Activated effector memory CD4-positive, alpha-beta T cell treated with Interleukin-2 at 50 U/mL for 16 hours (primary cell): ENCODE data around the gene URM1.

ENCODE experiments used
- DNase-seq: peaks from one replicate; pipeline ENCODE4 v3.0.0-alpha.2; 2020

Gene URM1

DNA sequence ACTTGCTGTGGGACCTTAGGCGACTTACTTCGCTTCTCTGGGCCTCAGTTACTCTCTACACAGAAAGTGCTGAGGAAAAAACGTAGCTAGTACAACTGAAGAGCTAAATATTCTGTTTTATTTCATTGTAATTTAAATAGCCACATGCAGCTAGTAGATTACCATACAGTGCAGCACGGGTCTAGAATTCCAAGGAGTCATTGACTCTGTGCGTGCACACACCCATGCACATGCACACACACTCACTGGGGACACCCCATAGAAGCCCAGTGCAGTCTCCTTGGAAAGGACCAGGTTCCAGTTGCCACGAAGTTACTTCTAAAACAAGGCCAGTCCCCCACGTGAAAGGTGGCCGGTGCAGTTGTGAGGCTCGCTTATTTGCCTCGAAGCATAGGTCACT lies 17.0 kb downstream of the URM1 start:
- no peak for DNase-seq

DNA sequence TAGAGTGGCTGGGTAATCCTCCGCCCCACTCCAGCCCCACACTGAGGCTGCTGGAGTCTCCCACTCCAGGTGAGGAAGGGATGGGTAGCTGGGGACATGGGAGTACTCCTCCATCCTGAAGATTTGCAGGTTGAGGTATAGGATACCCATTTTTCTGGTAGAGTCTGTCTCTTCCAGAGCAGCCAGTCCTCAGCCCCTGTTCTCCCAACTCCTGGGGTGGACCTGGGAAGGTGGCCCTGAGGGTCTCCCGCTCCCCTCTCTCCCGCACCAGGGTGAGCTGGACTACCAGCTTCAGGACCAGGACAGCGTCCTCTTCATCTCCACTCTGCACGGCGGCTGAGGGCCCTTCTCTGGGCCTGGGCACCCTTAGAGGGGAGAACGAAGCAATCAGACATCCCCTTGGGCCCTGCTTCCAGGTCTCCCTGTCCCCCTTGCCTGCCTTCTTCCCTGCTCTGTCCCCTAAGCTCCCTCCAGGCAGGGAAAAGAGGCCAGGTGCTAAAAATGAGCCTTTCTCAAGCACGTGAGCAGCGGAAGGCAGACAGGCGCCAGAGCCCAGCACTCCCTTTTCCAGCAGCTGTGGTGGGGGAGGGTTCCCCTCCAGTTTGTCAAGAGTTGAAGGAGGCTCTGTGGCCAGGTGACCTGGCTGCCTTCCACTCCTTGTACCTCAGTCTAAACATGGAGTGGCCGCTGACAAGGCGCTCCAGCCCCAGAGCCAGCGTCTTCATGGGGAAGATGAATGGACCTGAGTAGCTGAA lies 18.4 kb downstream of the URM1 start:
- DNase-seq = no peak

GRCh38 chr9:128390150-128390812 lies 19.1 kb downstream of the URM1 start:
- no peak for DNase-seq

DNA sequence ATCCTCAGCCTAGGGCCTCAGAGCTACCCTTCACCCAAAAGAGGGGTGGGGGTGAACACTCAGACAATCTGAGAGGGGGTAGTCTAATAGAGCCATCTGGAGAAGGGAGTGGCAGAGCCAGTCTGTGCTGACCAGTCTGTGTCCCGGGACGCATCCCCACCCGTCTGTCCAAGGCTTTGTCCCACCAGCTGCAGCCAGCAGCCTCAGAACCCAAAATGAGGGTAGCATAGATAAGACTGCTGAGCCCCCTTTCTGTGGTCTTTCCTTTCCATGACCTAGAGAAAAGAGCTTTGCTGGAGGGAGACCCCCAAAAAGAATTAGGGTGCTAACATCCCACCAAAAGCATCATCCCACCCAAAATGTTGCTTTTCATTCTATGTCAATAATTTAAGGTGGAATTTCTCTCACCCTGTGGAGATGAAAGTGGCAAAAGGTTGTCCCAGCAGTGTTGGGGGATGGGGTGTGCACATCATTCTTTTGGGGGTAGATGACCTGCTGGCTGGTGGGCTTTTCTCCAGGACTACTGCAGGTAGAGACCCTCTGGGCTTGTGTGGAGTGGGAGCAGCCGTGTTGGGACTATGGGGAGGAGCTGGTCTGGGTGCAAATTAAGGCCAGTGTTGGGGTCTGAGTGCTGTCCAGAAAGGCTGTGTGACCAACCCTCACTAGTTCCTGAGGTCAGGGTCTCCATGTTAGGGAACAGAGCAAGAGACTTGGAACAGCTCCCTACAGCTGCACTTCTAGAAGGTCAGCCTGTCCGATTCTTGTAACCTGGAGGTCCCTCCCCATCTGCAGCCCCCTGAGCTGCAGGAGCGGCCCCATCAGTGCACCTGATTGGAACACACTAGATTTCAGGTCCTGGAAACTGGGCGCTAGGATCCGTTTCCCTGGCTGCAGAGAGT lies 19.9 kb downstream of the URM1 start:
- DNase-seq = no peak

DNA sequence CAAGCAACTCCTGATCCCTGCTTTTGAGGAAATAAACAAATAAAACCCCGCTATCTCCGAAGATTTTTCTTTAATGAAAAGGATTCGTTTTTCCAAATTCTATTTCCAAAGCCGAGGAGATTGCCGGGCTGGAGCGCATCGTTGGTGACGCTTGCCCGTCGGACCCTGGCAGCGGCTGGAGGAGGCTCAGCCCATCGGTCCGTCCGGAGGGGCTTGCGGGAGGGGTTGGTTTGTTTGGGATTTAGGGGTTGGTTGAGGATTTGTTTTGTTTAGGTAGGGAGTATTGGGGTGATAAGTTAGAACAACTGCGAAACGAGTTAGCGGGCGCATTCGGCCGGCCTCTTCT lies 20.8 kb downstream of the URM1 start:
- no peak for DNase-seq

GRCh38 chr9:128392302-128393144 lies 21.3 kb downstream of the URM1 start:
- DNase-seq = no peak

DNA sequence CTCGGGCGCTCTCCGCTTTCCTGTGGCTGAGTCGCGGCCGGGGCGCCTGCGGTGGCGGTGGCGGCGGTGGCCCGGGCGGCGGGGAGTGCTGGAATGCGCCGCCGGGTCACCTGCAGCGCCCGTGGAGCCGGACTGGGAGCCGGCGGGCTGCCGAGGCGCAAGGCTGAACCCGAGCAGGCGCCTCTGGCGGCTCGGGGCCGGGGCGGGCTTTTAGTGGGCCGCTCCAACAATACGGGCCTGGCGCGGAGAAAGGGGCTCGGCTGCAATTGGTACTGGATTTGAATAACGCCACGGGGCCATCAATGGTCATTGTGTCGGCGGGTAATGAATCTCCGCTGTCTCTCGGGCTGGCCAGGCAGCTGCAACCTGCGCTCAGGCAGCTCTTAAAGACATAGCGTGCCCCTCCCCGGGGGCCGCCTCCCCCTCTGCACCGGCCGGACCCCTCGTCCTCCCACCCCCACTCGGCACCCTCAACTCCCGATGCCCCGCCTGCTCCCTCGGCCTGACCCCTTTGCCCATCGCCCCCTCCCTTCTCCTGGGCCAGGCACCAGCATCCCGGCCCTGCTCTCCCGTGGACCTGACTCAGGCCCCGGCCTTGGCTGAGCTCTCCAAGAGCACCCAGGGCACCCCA lies 22.1 kb downstream of the URM1 start:
- DNase-seq = no peak

DNA sequence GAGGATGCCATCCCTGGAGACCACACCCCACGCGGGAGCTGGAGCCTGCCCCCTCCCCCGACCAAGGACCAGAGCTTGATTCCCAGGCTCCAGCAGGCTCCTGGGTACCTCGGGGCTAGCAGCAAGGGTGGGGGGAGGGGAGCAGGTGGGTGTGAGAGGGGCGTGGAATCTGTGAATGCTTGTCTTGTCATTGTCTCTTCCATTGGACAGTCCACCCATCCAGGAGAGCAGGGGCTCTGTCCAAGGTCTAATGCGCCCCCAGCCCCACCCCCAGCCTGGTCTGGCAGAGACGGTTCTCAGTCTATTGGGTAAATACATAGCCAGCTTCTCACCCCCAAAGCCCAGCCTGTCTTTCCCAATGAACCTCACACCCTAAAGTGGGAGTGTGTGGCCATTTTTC lies 22.8 kb downstream of the URM1 start:
- DNase-seq = no peak

DNA sequence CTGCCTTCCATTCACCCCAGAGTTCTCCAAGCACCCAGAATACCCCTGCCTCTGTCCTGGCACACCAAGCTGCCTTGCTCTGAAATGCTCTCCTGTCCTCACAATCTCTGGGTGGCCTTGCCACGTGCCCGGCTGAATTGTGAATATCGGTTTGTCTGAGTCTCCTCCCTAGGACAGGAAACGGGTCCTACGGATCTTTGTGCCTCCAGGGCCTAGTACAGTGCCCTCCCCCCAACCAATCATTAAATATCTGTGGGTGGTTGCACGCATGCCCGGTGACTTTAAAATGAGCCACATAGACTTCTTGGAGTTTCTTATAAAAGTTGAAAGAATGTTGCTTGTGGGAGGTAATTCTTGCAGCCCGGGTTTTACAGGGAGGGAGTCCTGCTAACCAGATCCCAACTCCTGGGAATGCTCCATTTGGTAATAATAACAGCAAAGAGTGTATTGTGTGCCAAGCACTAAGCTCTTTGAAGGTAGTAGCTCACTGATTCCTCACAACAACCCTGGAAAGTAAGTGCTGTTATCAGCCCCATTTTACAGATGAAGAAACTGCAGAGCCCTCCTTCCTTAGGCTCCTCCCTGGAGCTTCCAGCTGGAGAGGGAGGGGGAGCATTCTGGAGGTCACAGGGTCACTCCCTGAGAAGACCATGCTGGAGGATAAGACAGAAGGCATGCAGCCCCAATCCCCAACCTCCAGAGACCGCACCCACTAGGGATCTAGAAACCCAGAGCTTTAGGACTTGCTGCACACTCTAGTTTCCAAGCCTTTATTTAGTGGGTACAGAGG lies 23.4 kb downstream of the URM1 start:
- no peak for DNase-seq

DNA sequence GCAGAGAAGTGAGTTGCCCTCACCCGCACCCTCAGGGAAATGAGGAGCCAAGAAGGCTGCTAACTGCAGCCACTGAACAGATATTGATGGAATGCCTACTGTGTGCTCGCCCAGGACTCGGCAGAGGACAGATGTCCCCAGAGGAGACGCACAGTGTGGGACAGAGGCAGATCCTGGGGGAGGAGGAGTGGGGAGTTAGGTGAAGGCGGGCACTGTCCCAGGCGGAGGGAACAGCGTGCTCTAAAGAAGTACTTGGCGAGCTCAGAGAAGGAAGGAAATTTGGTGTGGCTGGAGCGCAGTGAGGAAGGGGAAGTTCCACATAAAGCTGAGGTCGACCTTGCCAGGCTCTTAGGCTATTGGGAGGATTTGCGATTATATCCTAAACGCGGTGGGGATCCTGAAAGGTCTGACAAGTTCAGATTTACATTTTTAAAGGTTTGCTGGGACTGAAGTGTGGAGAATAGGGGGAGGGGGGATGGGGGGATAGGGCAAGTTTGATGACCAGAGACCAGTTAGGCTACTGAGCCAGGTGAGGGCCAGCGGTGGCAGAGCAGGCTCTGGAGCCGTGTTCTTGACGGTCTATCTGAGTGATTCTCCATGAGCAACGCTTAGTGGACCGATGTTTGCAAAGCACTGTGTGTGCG lies 25.9 kb downstream of the URM1 start:
- DNase-seq = no peak

- no peak for DNase-seq
Measured at GRCh38 chr9:128397831-128398230, 26.7 kb downstream of the URM1 start.

DNA sequence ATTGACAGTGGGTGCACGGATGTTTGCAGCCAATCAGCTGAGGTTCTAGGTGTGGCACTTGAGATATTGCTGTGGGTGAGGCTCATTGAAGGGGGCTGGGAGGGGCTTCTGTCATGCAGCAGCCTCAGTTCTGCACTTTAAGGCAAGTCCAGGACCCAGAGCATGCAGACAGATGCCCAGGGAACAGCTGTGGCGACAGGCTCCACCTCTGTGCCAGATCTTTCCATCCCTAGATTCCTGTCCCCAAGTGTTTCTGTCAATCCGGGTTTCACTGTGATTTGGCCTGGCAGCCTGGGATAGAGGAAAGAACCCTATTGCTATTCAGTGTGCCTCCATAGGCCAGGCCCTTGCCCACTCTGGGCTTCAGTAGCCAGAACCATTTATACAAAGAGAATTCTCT lies 28.7 kb downstream of the URM1 start:
- no peak for DNase-seq

GRCh38 chr9:128404560-128404959 lies 33.4 kb downstream of the URM1 start:
- DNase-seq = no peak

DNA sequence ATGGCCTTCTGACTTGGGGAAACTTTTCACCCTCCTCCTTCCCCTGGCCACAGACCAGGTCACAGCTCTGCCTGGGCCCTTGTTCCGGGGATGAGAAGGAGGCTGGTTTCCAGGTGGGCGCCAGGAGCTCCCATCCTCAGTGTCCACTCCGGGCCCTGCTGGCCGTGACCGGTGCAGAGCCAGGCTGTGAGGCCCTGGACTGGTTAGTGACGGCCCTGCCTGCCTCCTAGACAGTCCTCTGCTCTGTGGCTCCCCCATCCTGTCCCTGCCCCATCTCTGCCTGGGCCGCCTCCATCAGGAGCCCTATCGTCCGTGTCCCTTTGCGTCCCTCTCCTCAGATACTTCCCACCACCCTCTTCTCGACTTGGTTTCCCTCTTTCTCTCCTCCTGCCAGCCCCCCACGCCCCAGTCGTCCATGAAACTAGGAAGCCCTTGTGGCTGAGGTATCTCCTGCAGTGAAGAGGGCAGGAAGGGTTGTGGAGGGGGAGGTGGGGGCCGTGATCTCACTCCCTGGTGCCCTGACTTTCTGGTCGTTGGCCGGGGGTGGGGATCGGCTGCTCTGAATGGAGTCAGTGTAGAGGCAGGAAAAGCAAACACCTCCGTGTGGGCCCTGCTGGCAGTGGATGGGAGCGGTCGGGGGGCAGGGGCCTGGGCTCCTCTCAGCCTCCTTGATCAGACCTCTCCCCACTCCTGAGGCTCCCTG lies 34.1 kb downstream of the URM1 start:
- DNase-seq = no peak

DNA sequence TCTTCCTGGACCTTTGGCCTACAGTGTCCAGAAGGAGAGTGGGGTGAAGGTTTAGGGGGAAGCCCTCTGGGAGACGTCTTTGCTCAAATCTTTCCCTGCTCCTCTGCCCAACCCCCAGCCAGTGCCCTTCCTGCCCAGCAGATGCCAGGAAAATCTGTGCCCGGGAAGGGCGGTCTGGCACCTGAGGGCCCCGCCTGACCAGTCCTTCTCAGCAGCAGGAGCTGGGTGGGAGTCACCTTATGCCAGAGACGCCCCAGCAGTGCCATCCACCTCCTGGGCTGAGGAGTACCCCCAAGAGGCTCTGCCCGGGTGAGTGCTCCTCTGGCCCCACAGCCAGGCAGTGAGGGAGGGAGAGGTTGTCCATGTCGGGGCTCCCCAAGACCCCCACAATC lies 34.6 kb downstream of the URM1 start:
- DNase-seq = no peak

DNA sequence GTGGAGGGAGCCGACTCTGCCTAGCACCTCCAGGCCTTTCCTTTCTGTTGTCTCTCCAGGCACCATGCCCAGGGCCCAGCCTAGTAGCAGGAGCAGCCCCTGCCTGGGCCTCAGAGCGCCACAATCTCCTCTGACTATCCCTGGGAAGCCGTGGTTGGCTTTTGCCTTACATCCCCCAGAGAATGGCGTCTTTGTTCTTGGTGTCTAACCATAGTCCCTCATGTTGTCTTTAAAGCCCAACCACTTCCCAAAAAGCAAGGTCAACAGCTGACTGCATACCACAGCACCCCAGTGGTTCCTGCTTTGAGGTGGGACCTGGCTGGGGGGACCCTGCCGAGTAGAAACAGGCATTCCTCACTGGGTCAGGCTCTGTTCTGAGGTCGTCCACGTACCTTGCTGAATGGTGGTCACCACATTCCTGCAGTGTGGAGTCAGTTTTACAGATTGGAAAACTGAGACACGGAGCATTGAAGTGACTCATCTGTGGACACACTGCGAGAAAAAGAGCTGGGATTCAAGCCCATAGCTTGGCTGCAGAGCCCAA lies 35.7 kb downstream of the URM1 start:
- no peak for DNase-seq

- DNase-seq = no peak
Measured at GRCh38 chr9:128408963-128409431, 37.8 kb downstream of the URM1 start.

- no peak for DNase-seq
Measured at GRCh38 chr9:128409450-128409849, 38.3 kb downstream of the URM1 start.

- DNase-seq = no peak
Measured at GRCh38 chr9:128409978-128410377, 38.8 kb downstream of the URM1 start.
